ENCODE results near the gene WASL.

WASL gene

DNA sequence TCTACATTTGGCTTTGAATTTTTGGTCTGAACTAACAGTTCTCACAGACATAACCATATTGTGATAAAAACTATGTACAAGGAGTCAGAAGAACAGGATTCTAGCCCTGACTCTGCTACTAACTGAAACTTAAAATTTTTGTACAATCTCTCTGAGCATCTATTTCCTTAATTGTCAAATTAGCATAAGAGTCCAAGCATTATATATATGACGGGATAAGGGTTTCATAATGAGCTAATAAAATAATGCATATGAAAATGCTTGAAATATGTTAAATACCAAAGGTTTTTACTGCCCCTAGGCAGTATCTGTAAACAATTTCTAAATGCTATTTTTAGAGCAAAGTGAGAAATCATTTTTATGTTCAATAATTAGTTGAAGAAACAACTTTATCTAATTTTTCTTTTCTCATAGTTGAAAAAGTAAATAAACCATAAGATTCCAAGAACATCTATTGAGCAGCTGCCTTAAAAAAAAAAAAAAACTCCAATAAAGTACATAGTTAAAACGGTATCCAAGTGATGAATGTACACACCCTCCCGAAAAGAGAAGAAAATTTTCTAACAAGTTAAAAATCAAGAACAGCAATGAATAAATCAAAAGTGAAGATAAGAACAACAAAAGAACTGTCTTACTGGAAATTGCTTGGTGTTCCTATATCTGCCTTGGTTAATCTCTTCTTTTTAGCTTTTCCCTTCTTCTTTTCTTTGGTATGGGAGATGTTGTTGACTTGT is 52.7 kb downstream of the WASL start:
- POLR2A ChIA-PET = no interaction called here
- no peak for TF ChIP-seq CTBP1 (IDR thresholded peaks at IDR 0.05; ENCODE audit: borderline replicate concordance)
- no peak for TF ChIP-seq FOXA1 (IDR thresholded peaks at IDR 0.05)
- DNase-seq (ENCODE audit: extremely low spot score) = no peak
- CTCF ChIA-PET = interaction anchor here (0.5 kb wide), 1 partner anchor 14 kb away, joined by 3 read pairs; no protein-coding TSS in a partner anchor

DNA sequence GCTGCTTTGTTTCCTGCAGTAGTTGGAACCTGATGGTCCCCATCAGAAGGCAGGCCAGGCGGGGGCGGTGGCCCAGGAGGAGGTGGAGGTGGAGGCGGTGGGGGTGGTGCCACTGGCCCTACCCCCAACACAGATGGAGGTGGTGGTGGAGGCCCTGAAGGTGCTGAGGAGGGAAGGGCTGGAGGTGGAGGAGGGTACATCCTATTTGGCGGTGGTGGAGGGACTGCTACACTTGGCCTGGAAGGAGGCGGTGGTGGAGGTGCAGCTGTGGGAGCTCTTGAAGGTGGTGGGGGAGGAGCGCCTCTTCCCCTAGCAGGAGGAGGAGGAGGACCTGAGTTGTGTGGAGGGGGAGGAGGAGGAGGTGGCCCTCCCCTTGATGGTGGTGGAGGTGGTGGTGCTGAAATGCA is 56.3 kb downstream of the WASL start:
- no peak for DNase-seq (ENCODE audit: extremely low spot score)
- TF ChIP-seq SP1 (IDR thresholded peaks at IDR 0.05) = no peak
- no peak for TF ChIP-seq LEF1 (IDR thresholded peaks at IDR 0.05; ENCODE audit: borderline replicate concordance)
- no peak for TF ChIP-seq L3MBTL2 (conservative IDR thresholded peaks at IDR 0.05)
- no peak for TF ChIP-seq ELF4 (IDR thresholded peaks at IDR 0.05)
- no peak for TF ChIP-seq FOXM1 (IDR thresholded peaks at IDR 0.05; ENCODE audit: borderline replicate concordance)
- no peak for TF ChIP-seq ARNT (IDR thresholded peaks at IDR 0.05)
- TF ChIP-seq FOXA1 (IDR thresholded peaks at IDR 0.05) = no peak
- TF ChIP-seq BHLHE40 (IDR thresholded peaks at IDR 0.05; ENCODE audit: borderline replicate concordance) = no peak
- no peak for TF ChIP-seq CTBP1 (IDR thresholded peaks at IDR 0.05; ENCODE audit: borderline replicate concordance)
- TF ChIP-seq HDGF (IDR thresholded peaks at IDR 0.05; ENCODE audit: borderline replicate concordance) = no peak
- TF ChIP-seq, protein P1, sequence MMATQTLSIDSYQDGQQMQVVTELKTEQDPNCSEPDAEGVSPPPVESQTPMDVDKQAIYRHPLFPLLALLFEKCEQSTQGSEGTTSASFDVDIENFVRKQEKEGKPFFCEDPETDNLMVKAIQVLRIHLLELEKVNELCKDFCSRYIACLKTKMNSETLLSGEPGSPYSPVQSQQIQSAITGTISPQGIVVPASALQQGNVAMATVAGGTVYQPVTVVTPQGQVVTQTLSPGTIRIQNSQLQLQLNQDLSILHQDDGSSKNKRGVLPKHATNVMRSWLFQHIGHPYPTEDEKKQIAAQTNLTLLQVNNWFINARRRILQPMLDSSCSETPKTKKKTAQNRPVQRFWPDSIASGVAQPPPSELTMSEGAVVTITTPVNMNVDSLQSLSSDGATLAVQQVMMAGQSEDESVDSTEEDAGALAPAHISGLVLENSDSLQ (IDR thresholded peaks at IDR 0.05) = no peak
- no peak for TF ChIP-seq FOXK2 (IDR thresholded peaks at IDR 0.05)
- TF ChIP-seq SUZ12 (IDR thresholded peaks at IDR 0.05) = no peak
- no peak for TF ChIP-seq ZNF384 (IDR thresholded peaks at IDR 0.05)
- no peak for TF ChIP-seq NFRKB (IDR thresholded peaks at IDR 0.05)
- no peak for TF ChIP-seq TARDBP (IDR thresholded peaks at IDR 0.05)
- ChIA-PET POLR2A (no interaction called here), CTCF (no interaction called here)

DNA sequence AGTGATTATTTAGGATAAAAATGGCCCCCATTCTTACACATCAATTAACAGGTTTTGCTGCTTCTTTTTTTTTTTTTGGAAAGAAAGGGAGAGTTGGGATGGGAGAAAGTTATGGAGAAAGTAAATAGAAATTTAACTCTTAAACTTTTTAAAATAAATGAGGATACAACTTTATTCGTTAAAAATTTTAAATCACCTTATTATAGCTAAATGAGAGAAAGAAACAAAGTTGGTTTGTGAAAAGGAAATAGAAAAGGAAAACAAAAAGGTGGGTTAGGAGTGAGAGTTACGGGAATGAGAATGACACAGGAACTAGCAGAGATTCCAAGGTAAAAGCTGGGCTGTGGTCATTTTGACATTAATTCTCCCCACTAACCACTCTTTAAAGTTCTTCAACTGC is 58.3 kb downstream of the WASL start:
- POLR2A ChIA-PET = no interaction called here
- CTCF ChIA-PET = interaction anchor here (0.6 to 1.6 kb wide), 2 partner anchors 11 to 26 kb away, joined by 3 to 6 read pairs; no protein-coding TSS in a partner anchor
- DNase-seq (ENCODE audit: extremely low spot score) = no peak

DNA sequence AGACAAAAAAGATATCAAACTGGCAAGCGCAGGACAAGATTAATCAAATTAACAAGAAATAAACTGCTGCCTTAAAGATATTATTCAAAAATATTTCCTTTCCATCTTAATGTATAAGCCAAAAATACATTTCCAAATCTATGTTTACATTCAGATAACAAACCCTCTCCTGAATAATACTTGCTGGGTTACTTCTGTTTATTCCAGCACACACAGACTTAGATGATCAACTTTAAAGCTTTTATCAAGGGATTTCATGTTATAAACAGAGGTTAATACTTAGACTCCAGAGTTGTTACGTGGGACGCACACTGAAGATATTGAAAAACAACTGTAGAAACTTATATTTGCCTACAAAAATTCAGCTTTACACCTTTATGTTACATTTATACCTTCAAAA is 59.6 kb downstream of the WASL start:
- DNase-seq (ENCODE audit: extremely low spot score) = no peak
- ChIA-PET CTCF (interaction anchor here (0.7 kb wide), 1 partner anchor 52 kb away, joined by 3 read pairs; no protein-coding TSS in a partner anchor), POLR2A (no interaction called here)
- TF ChIP-seq NFRKB (IDR thresholded peaks at IDR 0.05) (no peak), CTBP1 (IDR thresholded peaks at IDR 0.05; ENCODE audit: borderline replicate concordance) (no peak), SP1 (IDR thresholded peaks at IDR 0.05) (no peak), ZNF384 (IDR thresholded peaks at IDR 0.05) (no peak), L3MBTL2 (conservative IDR thresholded peaks at IDR 0.05) (no peak), FOXA1 (IDR thresholded peaks at IDR 0.05) (no peak), BHLHE40 (IDR thresholded peaks at IDR 0.05; ENCODE audit: borderline replicate concordance) (no peak), LEF1 (IDR thresholded peaks at IDR 0.05; ENCODE audit: borderline replicate concordance) (no peak), FOXM1 (IDR thresholded peaks at IDR 0.05; ENCODE audit: borderline replicate concordance) (no peak), ARNT (IDR thresholded peaks at IDR 0.05) (no peak), TARDBP (IDR thresholded peaks at IDR 0.05) (no peak), ELF4 (IDR thresholded peaks at IDR 0.05) (no peak), FOXK2 (IDR thresholded peaks at IDR 0.05) (no peak)
- TF ChIP-seq, protein P1 (IDR thresholded peaks at IDR 0.05) = no peak

More for the DNA sequence above, 58.3 kb downstream of the WASL start:
- TF ChIP-seq TARDBP (IDR thresholded peaks at IDR 0.05) (no peak), L3MBTL2 (conservative IDR thresholded peaks at IDR 0.05) (no peak), ZNF384 (IDR thresholded peaks at IDR 0.05) (no peak), BHLHE40 (IDR thresholded peaks at IDR 0.05; ENCODE audit: borderline replicate concordance) (no peak), SP1 (IDR thresholded peaks at IDR 0.05) (no peak), NFRKB (IDR thresholded peaks at IDR 0.05) (no peak), HDGF (IDR thresholded peaks at IDR 0.05; ENCODE audit: borderline replicate concordance) (no peak), SUZ12 (IDR thresholded peaks at IDR 0.05) (no peak), ELF4 (IDR thresholded peaks at IDR 0.05) (no peak), FOXM1 (IDR thresholded peaks at IDR 0.05; ENCODE audit: borderline replicate concordance) (no peak), CTBP1 (IDR thresholded peaks at IDR 0.05; ENCODE audit: borderline replicate concordance) (no peak)
- TF ChIP-seq, protein P1 (IDR thresholded peaks at IDR 0.05) = no peak

DNA sequence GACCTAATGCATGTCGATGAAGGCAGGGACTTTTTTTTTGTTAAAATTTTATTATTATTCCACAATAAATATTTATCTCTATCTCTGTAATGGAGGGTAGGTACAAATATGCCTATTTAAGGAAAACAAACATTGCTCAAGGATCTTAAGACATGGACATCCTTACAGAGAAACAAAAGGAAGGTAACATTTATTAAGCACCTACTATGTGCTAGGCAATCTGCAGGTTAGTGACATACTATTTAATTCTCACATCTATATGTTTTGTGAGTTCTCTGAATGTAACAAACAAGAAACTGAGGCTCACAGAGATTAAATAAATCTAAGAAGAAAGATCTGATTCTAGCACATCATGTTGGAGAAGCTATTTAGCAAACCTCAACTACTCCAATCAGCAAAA is 61.1 kb downstream of the WASL start:
- ChIA-PET CTCF (no interaction called here), POLR2A (no interaction called here)
- TF ChIP-seq HDGF (IDR thresholded peaks at IDR 0.05; ENCODE audit: borderline replicate concordance) (no peak), L3MBTL2 (conservative IDR thresholded peaks at IDR 0.05) (no peak), ZNF384 (IDR thresholded peaks at IDR 0.05) (no peak), FOXA1 (IDR thresholded peaks at IDR 0.05) (no peak), SUZ12 (IDR thresholded peaks at IDR 0.05) (no peak), FOXK2 (IDR thresholded peaks at IDR 0.05) (no peak), CTBP1 (IDR thresholded peaks at IDR 0.05; ENCODE audit: borderline replicate concordance) (no peak), FOXM1 (IDR thresholded peaks at IDR 0.05; ENCODE audit: borderline replicate concordance) (no peak), LEF1 (IDR thresholded peaks at IDR 0.05; ENCODE audit: borderline replicate concordance) (no peak), BHLHE40 (IDR thresholded peaks at IDR 0.05; ENCODE audit: borderline replicate concordance) (no peak), ELF4 (IDR thresholded peaks at IDR 0.05) (no peak), ARNT (IDR thresholded peaks at IDR 0.05) (no peak), SP1 (IDR thresholded peaks at IDR 0.05) (no peak), TARDBP (IDR thresholded peaks at IDR 0.05) (no peak), NFRKB (IDR thresholded peaks at IDR 0.05) (no peak)
- TF ChIP-seq, protein P1 (IDR thresholded peaks at IDR 0.05) = no peak

More for the DNA sequence above, 61.1 kb downstream of the WASL start:
- DNase-seq (ENCODE audit: extremely low spot score) = no peak

All from HEK293T (cell line).